AG09309 (cell line): ENCODE results near the gene MYO10.
"Not testable (repeated sequence)": the region's sequence is repeated elsewhere in the genome, so short reads cannot be mapped to it uniquely, and the experiment has no call there.

ENCODE experiments used
- DNase-seq: peaks from one replicate; pipeline ENCODE4 v3.0.0-alpha.2; 2010; ENCODE audit warnings: low read depth
- H3K4me3 ChIP-seq: 2 replicates; pipeline ENCODE4 v1.5.1; 2011; ENCODE audit warnings: mild to moderate bottlenecking, low read depth, low read length, moderate library complexity; ENCODE audit not compliant: control insufficient read depth
- TF ChIP-seq, protein P1 (sequence below): IDR thresholded peaks from 2 replicates; pipeline ENCODE4 v1.5.1; 2011; ENCODE audit warnings: mild to moderate bottlenecking, low read depth, low read length, inconsistent platforms; ENCODE audit not compliant: insufficient read depth, control insufficient read depth; ENCODE audit errors: missing control alignments

The MYO10 gene

DNA sequence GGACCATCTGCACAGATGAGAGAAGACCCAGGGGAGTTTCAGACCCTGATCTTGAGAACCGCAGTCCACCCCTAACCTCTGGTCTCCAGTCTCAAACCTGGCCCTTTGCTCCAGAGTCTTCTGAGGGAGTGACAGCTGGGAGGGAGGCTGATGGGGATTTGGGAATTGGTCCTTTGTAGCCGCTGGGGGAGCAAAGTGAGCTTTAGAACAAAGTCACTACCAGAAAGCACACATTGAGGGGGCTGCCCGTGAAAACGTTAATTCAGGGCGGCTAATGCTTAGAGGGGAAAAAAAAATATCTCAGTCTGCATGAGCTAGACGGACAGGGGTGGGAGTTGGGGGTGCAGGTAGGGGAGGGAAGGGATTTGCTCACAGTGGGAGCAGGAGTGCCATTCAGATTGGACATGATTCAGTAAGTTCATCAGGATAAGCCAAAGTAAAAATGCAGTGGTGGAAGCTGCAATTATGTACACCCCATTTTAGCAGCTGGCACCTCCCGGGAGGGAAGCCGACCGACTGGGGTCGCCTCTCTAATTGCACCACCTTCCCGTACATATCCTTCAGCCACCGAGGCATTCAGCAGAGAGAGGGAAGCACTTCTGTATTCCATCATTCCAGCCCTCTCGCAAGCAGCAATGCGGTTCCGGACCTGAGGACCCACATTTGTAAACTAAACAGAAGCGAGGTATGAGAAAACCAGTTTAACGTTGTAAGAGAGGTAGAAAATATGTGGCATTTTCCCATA lies 195.8 kb downstream of the MYO10 start:
- TF ChIP-seq, protein P1, sequence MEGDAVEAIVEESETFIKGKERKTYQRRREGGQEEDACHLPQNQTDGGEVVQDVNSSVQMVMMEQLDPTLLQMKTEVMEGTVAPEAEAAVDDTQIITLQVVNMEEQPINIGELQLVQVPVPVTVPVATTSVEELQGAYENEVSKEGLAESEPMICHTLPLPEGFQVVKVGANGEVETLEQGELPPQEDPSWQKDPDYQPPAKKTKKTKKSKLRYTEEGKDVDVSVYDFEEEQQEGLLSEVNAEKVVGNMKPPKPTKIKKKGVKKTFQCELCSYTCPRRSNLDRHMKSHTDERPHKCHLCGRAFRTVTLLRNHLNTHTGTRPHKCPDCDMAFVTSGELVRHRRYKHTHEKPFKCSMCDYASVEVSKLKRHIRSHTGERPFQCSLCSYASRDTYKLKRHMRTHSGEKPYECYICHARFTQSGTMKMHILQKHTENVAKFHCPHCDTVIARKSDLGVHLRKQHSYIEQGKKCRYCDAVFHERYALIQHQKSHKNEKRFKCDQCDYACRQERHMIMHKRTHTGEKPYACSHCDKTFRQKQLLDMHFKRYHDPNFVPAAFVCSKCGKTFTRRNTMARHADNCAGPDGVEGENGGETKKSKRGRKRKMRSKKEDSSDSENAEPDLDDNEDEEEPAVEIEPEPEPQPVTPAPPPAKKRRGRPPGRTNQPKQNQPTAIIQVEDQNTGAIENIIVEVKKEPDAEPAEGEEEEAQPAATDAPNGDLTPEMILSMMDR: no peak
- no peak for DNase-seq
- no peak overlapping the region for H3K4me3 ChIP-seq

- DNase-seq, H3K4me3 ChIP-seq: not testable (repeated sequence)
These were observed 197.7 kb downstream of the MYO10 start for GRCh38 chr5:16738393-16738792.

DNA sequence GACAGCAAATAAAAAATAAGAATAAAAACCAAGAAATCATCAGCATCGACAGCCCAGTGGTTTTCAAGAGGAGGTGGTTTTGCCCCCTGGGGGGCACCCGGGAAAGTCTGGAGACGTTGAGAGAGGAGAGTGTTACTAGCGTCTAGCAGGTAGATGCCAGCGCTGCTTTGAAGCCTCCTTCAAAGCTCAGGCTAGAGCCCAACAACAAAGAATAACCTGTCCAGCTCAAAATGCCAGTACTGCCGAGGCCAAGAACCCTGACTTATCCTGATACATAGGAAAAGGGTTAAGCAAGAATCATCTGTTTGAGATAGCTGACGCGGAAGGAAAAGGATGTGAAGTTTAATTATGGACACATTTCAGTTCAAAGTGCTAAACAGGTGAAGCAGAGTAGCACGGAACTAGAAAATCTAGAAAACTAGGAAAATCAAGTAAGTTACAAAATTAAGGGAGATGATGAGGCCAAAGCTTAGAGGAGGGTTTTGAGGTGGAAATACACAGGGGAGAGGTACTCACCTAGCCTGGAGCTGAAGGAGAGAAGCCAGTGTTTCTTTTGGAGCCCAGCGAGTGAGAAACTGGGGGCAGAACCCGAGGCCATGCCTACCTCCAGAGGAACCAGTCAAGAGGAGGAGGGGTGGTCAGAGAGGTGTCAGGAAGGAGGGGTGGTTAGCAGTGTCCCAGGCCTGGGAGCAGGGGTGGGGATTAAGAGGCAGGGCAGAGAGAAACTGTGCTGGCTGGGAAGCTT lies 198.3 kb downstream of the MYO10 start:
- TF ChIP-seq, protein P1: no peak
- DNase-seq: no peak
- H3K4me3 ChIP-seq: no peak overlapping the region

- no peak overlapping the region for H3K4me3 ChIP-seq
- DNase-seq: no peak
- TF ChIP-seq, protein P1: no peak
These were observed 198.9 kb downstream of the MYO10 start for GRCh38 chr5:16737209-16737608.

DNA sequence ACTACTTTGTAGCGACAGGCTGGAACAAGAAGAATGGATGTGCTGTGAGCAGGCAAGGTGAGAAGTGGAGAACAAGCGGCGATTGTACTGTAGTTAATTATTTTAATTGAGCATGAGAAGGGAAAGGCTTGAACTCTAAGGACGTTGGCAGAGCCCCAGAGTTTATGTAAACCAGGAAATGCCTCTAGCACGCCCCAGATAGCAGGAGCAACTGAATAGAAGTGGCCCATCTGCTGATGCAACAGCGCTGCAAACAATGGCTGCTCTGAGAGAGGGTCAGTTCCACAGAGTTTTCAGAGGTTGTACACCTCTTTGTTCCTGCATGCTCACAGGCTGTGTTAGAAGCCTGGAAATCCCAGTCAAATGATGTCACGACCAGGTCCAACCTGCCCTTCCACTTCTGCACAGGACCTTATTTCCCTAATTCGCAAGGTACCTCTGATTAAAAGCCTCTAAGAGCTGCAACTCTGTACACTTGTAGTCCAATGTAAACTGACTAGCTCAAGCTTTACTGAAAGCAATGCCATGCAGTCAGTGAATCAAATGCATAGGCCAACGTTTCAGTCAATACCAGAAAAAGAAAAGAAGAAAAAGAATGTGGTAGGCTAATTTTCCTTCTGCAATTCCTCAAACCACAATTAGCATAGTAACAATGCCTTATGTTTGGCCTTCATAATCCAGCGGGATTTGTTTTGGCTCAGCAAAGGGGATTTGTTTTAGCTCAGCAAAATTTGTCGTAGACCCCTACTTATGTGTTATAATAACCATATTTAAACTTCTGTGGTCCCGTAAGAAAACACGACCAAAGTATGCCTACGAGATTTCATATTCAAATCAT lies 199.7 kb downstream of the MYO10 start:
- DNase-seq: no peak
- TF ChIP-seq, protein P1: no peak
- no peak overlapping the region for H3K4me3 ChIP-seq

- DNase-seq: no peak
- TF ChIP-seq, protein P1: no peak
- no peak overlapping the region for H3K4me3 ChIP-seq
These were observed 200.7 kb downstream of the MYO10 start for GRCh38 chr5:16735101-16736060.
